ENCODE data around the gene HMOX1.
"Not testable (repeated sequence)": the region's sequence is repeated elsewhere in the genome, so short reads cannot be mapped to it uniquely, and the experiment has no call there.

HMOX1 gene

GRCh38 chr22:35363566-35364086 is 17.3 kb upstream of the HMOX1 start:
- TF ChIP-seq CTCF (IDR thresholded peaks at IDR 0.05; ENCODE audit: low read depth, low read length, missing control alignments): no peak
- no peaks in the 10 kb centered on the region for H3K27me3 ChIP-seq (replicated peaks)

GRCh38 chr22:35364230-35364629 is 16.7 kb upstream of the HMOX1 start:
- in situ Hi-C loops (cut with HindIII; ENCODE audit: low pct_ligation_motif_present, low sequenced_read_pairs); H3K36me3 ChIP-seq (replicated peaks); H3K4me3 ChIP-seq (ENCODE audit: low read depth, low read length); H3K27me3 ChIP-seq (replicated peaks): not testable (repeated sequence)
- H3K27ac ChIP-seq: peak overlapping the region; percentile 31
- peak; percentile 78 for DNase-seq

More at GRCh38 chr22:35363566-35364086, 17.3 kb upstream of the HMOX1 start:
- Histone ChIP-seq H3K4me3 (ENCODE audit: low read depth, low read length) (no peak overlapping the region), H3K36me3 (replicated peaks) (no peaks in the 10 kb centered on the region), H3K27ac (peak overlapping the region; percentile 31)
- in situ Hi-C loops (cut with HindIII; ENCODE audit: low pct_ligation_motif_present, low sequenced_read_pairs): no loop called here
- no peak for DNase-seq

GRCh38 chr22:35367331-35367886 is 13.5 kb upstream of the HMOX1 start:
- in situ Hi-C loops (cut with HindIII; ENCODE audit: low pct_ligation_motif_present, low sequenced_read_pairs): no loop called here
- no peaks in the 10 kb centered on the region for H3K27me3 ChIP-seq (replicated peaks)
- TF ChIP-seq CTCF (IDR thresholded peaks at IDR 0.05; ENCODE audit: low read depth, low read length, missing control alignments): no peak
- no peaks in the 10 kb centered on the region for H3K36me3 ChIP-seq (replicated peaks)
- DNase-seq: no peak
- no peak overlapping the region for H3K27ac ChIP-seq
- no peak overlapping the region for H3K4me3 ChIP-seq (ENCODE audit: low read depth, low read length)

- Histone ChIP-seq H3K27ac (no peak overlapping the region), H3K27me3 (replicated peaks) (no peaks in the 10 kb centered on the region), H3K36me3 (replicated peaks) (no peaks in the 10 kb centered on the region), H3K4me3 (ENCODE audit: low read depth, low read length) (no peak overlapping the region)
- TF ChIP-seq CTCF (IDR thresholded peaks at IDR 0.05; ENCODE audit: low read depth, low read length, missing control alignments): no peak
- in situ Hi-C loops (cut with HindIII; ENCODE audit: low pct_ligation_motif_present, low sequenced_read_pairs): no loop called here
- DNase-seq: no peak
Observed at GRCh38 chr22:35368386-35368785, 12.5 kb upstream of the HMOX1 start.

GRCh38 chr22:35369996-35370395 is 10.9 kb upstream of the HMOX1 start:
- H3K4me3 ChIP-seq (ENCODE audit: low read depth, low read length): no peak overlapping the region
- H3K36me3 ChIP-seq (replicated peaks): no peaks in the 10 kb centered on the region
- no peak for TF ChIP-seq CTCF (IDR thresholded peaks at IDR 0.05; ENCODE audit: low read depth, low read length, missing control alignments)
- DNase-seq: no peak
- in situ Hi-C loops (cut with HindIII; ENCODE audit: low pct_ligation_motif_present, low sequenced_read_pairs): no loop called here
- no peak overlapping the region for H3K27ac ChIP-seq
- no peaks in the 10 kb centered on the region for H3K27me3 ChIP-seq (replicated peaks)

- no peak for TF ChIP-seq CTCF (IDR thresholded peaks at IDR 0.05; ENCODE audit: low read depth, low read length, missing control alignments)
- in situ Hi-C loops (cut with HindIII; ENCODE audit: low pct_ligation_motif_present, low sequenced_read_pairs): no loop called here
- DNase-seq: no peak
Observed at GRCh38 chr22:35373781-35374180, 7.1 kb upstream of the HMOX1 start.

More at GRCh38 chr22:35373781-35374180, 7.1 kb upstream of the HMOX1 start:
- H3K36me3 ChIP-seq (replicated peaks): no peaks in the 10 kb centered on the region
- H3K27me3 ChIP-seq (replicated peaks): no peaks in the 10 kb centered on the region
- H3K4me3 ChIP-seq (ENCODE audit: low read depth, low read length): no peak overlapping the region
- no peak overlapping the region for H3K27ac ChIP-seq

All from brain microvascular endothelial cell (primary cell).